ENCODE data around the gene ERCC6. TPM values are rescaled to one million over a fixed set of nuclear protein-coding genes. Genes with fewer than 3 reads are reported as not detected.

Gene ERCC6
- total RNA-seq: 12.3 and 14.8 TPM in 2 replicates

DNA sequence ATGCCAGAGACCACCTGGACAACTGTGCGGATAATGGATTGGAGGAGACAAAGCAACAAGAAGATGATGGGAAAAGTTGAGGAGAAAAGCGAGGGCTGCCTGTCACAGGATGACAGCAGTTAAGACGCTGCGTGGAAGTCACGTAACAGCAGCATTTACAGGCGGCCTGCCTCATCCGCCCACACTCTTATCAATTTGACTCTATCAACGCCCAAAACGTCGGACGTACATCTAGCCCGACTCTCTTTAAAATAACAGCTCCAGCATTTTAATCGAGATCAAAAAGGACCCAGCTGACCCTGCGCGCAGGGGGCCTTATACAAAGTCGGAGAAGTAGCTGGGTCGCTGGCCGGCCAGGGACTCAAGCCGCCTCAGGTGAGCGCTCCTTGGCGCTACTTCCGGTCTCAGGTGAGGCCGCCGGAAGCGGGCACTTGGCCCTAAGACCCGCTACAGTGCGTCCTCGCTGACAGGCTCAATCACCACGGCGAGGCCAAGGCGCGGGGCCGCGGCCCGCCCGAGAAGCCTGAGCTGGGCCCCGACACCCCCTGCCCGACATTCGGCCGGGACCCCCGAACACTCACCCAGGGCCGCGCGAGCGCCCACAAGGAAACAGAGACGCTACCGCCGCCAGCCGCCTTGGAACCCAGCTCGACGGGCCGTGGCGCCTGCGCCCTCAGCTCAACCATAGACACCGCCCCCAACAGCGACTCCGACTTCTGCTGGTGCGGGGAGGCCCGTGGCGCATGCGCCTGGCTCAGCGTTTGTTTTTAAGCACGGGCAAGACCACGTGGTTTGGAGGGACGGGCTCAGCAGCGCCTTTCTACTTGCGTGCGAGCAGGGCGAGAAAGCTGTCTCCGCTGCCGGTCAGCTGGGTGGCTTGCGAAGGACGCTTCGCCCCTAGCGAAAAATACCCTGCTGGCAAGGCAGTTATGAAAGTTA, at the start of gene ERCC6:
TSS of gene ERCC6 (minus strand) at position 741 of the 939 bp plus-strand sequence.

Other genes starting within 250 kb of the ERCC6 start
- gene C10orf71, start 240.0 kb downstream of the ERCC6 start, total RNA-seq: not detected in 2 replicates
- not detected in 2 replicates for gene DRGX, start 143.0 kb downstream of the ERCC6 start, total RNA-seq
- not detected in 2 replicates for gene SLC18A3, start 71.2 kb upstream of the ERCC6 start, total RNA-seq
- gene CHAT, start 74.9 kb upstream of the ERCC6 start, total RNA-seq: not detected in 2 replicates
- gene C10orf53, start 140.5 kb upstream of the ERCC6 start, total RNA-seq: not detected in 2 replicates
- gene OGDHL, start 223.2 kb upstream of the ERCC6 start, total RNA-seq: 0.14 and 0.28 TPM in 2 replicates